Heart left ventricle (tissue), 13 donors: ENCODE data around the gene FAM53B.

Source experiments
- CTCF ChIP-seq, 12 donors: fragments of 200-600 bp; sonication (generic) in 4 of 12; IDR thresholded peaks; one replicate each; pipeline versions ENCODE4 v1.5.0 to v1.8.0; 2018 to 2022; ENCODE audit warnings: antibody characterized with exemption in 12 of 12, mild to moderate bottlenecking in 5 of 12
- POLR2A ChIP-seq, 2 donors: fragments of 450-650 bp; IDR thresholded peaks; one replicate each; pipeline ENCODE4 v1.6.1; 2017; ENCODE audit warnings: antibody characterized with exemption in 2 of 2, mild to moderate bottlenecking in 2 of 2, moderate library complexity in 2 of 2
- donor health status: ischemic (EF 13 %, LVEDD 7.1; RV severe dilation, severe dysfunction).
- donor health status: DM: no; HTN: yes; CAD: no.
- donor health status: DM: no; HTN: no; CAD: no.
- donor health status: ischemic (EF 25% LVEDD 6.9; RV normal size, moderate dysfunction).
- donor health status: ischemic (EF 25% LVEDD 5.7; RV mildly dilated, moderate dysfunction).
- donor health status: ischemic (EF 35%, LVEDD 5.7; RV mildly dilated, moderate dysfunction).
- donor health status: nonischemic (EF 11% LVEDD 7.7; RV severe dilation, severe dysfunction).
- donor health status: DM: yes; HTN: yes; CAD: no.
- donor health status: PGD.
- donor health status: ischemic (EF 29% LVEDD 5.4; RV normal size, mild dysfunction).
- donor health status: nonischemic (EF 23%, LVEDD 6.1; RV moderate dilation, normal function).

- no peak for TF ChIP-seq CTCF (IDR thresholded peaks at IDR 0.05)
- TF ChIP-seq POLR2A (IDR thresholded peaks at IDR 0.05) = no peak
These were observed 90.9 kb downstream of the FAM53B start for GRCh38 chr10:124653311-124653710.
